Progenitor cell of endocrine pancreas (in vitro differentiated cells): ENCODE results near the gene TECPR2. TPM values are rescaled to one million over a fixed set of nuclear protein-coding genes. Genes with fewer than 3 reads are reported as not detected.

ENCODE experiments used
- DNase-seq: peaks from one replicate; pipeline ENCODE4 v3.0.0; 2021; ENCODE audit warnings: low spot score; ENCODE audit not compliant: unreplicated experiment
- H3K27ac Mint-ChIP-seq: 2 replicates; pipeline ENCODE4 v1.8.0; 2021; ENCODE audit warnings: mild to moderate bottlenecking, moderate library complexity, mixed read lengths
- H3K27me3 Mint-ChIP-seq: 2 replicates; pipeline ENCODE4 v1.8.0; 2021; ENCODE audit warnings: mixed read lengths
- H3K36me3 Mint-ChIP-seq: 2 replicates; pipeline ENCODE4 v1.8.0; 2022; ENCODE audit warnings: mixed read lengths; ENCODE audit not compliant: insufficient read depth
- H3K4me1 Mint-ChIP-seq: 2 replicates; pipeline ENCODE4 v1.8.0; 2021; ENCODE audit warnings: low read depth, mixed read lengths
- H3K4me3 Mint-ChIP-seq: 2 replicates; pipeline ENCODE4 v1.8.0; 2021; ENCODE audit warnings: low read depth, mild to moderate bottlenecking, moderate library complexity, mixed read lengths
- H3K9me3 Mint-ChIP-seq: 2 replicates; pipeline ENCODE4 v1.8.0; 2021; ENCODE audit warnings: low read depth, mixed read lengths
- total RNA-seq: library from RNA; stranded (reverse); gene quantifications from 2 replicates; pipeline ENCODE4 v1.2.1, GENCODE V29; 2021
- TF ChIP-seq, protein P1 (sequence below): fragments of 200-600 bp; sonication (generic); IDR thresholded peaks from one replicate; pipeline ENCODE4 v1.5.0; 2021; ENCODE audit warnings: antibody characterized with exemption, mild to moderate bottlenecking; ENCODE audit not compliant: unreplicated experiment

Gene TECPR2
- total RNA-seq, 1 donor from 2014 or later = 34.2 TPM

DNA sequence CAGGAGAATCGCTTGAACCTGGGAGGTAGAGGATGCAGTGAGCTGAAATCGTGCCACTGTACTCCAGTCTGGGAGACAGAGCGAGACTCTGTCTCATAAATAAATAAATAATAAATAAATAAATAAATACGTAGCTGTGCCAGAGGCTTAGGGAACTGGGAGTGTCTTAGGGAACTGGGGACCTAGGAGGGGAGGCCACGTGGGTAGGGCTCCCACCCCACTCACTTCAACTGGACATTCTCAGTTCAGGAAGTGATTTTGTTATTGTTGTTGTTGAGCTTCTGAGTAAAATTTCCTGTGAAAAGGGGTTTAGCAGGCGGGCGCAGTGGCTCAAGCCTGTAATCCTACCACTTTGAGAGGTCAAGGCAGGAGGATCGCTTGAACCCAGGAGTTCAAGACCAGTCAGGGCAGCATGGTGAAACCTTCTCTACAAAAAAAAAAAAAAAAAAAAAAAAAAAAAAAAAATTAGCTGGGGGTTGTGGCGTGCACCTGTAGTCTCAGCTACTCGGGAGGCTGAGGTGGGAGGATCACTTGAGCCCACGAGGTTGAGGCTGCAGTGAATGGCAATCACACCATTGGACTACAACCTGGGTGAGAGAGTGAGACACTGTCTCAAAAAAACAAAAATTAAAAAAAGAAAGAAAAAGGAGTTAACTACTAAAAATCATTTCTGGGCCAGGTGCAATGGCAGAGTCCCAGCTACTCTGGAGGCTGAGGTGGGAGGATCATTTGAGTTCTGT lies 165.9 kb downstream of the TECPR2 start:
- H3K27ac Mint-ChIP-seq = no peak overlapping the region
- no peaks in the 10 kb centered on the region for H3K36me3 Mint-ChIP-seq
- H3K4me1 Mint-ChIP-seq = peaks cover 6% of the 10 kb centered on the region
- TF ChIP-seq, protein P1, sequence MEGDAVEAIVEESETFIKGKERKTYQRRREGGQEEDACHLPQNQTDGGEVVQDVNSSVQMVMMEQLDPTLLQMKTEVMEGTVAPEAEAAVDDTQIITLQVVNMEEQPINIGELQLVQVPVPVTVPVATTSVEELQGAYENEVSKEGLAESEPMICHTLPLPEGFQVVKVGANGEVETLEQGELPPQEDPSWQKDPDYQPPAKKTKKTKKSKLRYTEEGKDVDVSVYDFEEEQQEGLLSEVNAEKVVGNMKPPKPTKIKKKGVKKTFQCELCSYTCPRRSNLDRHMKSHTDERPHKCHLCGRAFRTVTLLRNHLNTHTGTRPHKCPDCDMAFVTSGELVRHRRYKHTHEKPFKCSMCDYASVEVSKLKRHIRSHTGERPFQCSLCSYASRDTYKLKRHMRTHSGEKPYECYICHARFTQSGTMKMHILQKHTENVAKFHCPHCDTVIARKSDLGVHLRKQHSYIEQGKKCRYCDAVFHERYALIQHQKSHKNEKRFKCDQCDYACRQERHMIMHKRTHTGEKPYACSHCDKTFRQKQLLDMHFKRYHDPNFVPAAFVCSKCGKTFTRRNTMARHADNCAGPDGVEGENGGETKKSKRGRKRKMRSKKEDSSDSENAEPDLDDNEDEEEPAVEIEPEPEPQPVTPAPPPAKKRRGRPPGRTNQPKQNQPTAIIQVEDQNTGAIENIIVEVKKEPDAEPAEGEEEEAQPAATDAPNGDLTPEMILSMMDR = no peak
- H3K9me3 Mint-ChIP-seq = no peaks in the 10 kb centered on the region
- no peak overlapping the region for H3K4me3 Mint-ChIP-seq
- no peaks in the 10 kb centered on the region for H3K27me3 Mint-ChIP-seq
- no peak for DNase-seq

DNA sequence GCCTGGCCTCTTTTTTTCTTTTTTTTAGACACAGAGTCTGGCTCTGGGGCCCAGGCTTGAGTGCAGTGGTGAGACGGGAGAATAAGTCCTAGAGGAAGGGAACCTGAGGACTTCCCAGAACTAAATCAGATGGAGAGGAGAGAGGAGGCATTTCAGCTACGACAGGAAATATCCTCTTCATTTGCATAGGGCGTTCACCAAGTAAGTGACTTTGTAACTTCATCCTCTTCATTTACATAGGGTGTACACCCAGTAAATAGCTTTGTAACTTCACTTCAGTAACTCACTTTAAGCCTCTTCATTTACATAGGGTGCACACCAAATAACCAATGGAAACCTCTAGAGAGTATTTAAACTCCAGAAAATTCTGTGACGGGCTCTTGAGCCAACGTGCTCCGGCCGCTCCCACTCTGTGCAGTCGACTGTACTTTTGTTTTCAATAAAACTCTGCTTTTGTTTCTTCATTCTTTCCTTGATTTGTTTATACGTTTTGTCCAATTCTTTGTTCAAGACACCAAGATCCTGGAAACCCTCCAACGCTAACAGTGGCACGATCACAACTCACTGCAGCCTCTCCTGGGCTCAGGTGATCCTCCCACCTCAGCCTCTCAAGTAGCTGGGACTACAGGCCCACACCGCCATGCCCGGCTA lies 168.2 kb downstream of the TECPR2 start:
- Mint-ChIP-seq H3K4me3 (no peak overlapping the region), H3K27ac (no peak overlapping the region), H3K36me3 (no peaks in the 10 kb centered on the region), H3K27me3 (no peaks in the 10 kb centered on the region), H3K4me1 (no peaks in the 10 kb centered on the region), H3K9me3 (no peaks in the 10 kb centered on the region)
- DNase-seq = no peak
- TF ChIP-seq, protein P1 = no peak

DNA sequence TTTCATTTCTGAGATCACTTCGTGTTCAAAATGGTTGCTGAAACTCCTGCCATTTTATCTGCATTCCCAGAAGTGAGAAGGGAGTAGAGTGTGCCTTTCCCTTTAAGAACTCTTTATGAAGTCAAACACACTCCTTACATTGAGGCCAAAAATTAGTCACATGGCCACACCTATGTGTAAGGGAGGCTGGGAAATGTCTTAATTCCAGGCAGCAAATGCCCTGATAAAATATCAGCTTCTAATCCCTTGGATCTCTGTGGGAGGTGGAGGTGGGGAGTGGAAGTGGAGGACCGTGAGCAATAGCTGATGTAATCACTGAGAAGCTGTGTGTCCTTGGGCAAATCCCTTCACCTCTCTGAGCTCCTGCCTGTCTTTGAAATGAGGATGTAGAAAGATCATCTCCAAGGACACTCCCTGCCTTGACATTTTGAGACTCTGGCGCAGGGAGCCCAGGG lies 169.5 kb downstream of the TECPR2 start:
- Mint-ChIP-seq H3K27ac (no peak overlapping the region), H3K4me3 (no peak overlapping the region), H3K9me3 (no peaks in the 10 kb centered on the region), H3K36me3 (no peaks in the 10 kb centered on the region), H3K27me3 (no peaks in the 10 kb centered on the region), H3K4me1 (no peaks in the 10 kb centered on the region)
- TF ChIP-seq, protein P1 = no peak
- no peak for DNase-seq

DNA sequence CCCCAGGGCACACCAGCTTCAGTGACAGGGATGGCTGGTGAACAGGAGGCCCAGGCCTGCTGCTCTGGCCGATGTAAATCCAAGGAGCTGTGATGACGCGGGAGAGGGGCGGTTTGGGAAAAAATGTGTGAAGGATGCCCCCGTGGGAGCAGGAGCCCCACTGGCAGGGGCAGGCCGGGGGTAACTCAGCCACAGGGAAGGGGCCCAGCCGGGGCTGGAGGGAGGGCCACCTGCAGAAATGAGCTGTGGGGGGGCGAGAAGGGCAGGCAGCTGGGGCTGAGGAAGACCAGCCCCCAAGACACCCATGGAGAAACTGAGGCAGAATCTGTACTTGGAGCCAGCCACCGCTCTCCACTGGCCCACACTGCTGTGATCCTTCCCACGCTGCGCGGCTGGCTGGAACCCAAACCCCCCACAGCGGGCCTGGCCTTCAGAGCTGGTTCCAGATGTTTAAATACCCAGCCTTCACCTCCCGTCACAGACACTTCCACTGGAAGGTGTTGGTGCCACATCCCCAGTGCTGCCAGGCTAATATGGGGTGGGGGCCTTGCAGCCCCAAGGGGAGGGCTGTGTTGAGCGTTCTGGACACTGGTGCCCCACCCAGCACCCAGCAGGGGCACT lies 175.3 kb downstream of the TECPR2 start:
- no peak for DNase-seq
- Mint-ChIP-seq H3K9me3 (no peaks in the 10 kb centered on the region), H3K27me3 (peaks cover 6% of the 10 kb centered on the region), H3K36me3 (no peaks in the 10 kb centered on the region), H3K4me3 (no peak overlapping the region), H3K27ac (no peak overlapping the region), H3K4me1 (no peaks in the 10 kb centered on the region)
- TF ChIP-seq, protein P1 = no peak
